IPS-18a (cell line): ENCODE measurements around the gene EIPR1.

Experiments
- H3K27ac ChIP-seq: one replicate; pipeline ENCODE4 v1.5.1; 2013; ENCODE audit warnings: low read length
- H3K27me3 ChIP-seq: one replicate; pipeline ENCODE4 v1.6.1; 2013; ENCODE audit warnings: mild to moderate bottlenecking, low read length; ENCODE audit not compliant: control insufficient read depth, insufficient read depth
- H3K36me3 ChIP-seq: one replicate; pipeline ENCODE4 v1.6.1; 2013; ENCODE audit warnings: low read depth, low read length; ENCODE audit not compliant: control insufficient read depth
- H3K4me1 ChIP-seq: one replicate; pipeline ENCODE4 v1.6.1; 2013; ENCODE audit warnings: low read depth, low read length; ENCODE audit not compliant: control insufficient read depth
- H3K4me3 ChIP-seq: one replicate; pipeline ENCODE4 v1.5.1; 2013; ENCODE audit warnings: low read length
- H3K9ac ChIP-seq: one replicate; pipeline ENCODE4 v1.6.1; 2013; ENCODE audit warnings: mild to moderate bottlenecking, low read length, moderate library complexity
- H3K9me3 ChIP-seq: one replicate; pipeline ENCODE4 v1.6.1; 2013; ENCODE audit warnings: low read depth, low read length; ENCODE audit not compliant: control insufficient read depth

Gene EIPR1

GRCh38 chr2:3399381-3399780 is 21.8 kb upstream of the EIPR1 start:
- no peaks in the 10 kb centered on the region for H3K27me3 ChIP-seq
- H3K9me3 ChIP-seq = peaks cover 14% of the 10 kb centered on the region
- peaks cover 16% of the 10 kb centered on the region for H3K4me1 ChIP-seq
- H3K36me3 ChIP-seq = peaks cover 12% of the 10 kb centered on the region
- no peak overlapping the region for H3K27ac ChIP-seq
- H3K9ac ChIP-seq = peak overlapping the region; percentile 42
- H3K4me3 ChIP-seq = peak overlapping the region; percentile 17

GRCh38 chr2:3398857-3399256 is 21.2 kb upstream of the EIPR1 start:
- H3K4me3 ChIP-seq = no peak overlapping the region
- H3K27ac ChIP-seq = no peak overlapping the region
- H3K9me3 ChIP-seq = peaks cover 14% of the 10 kb centered on the region
- peaks cover 16% of the 10 kb centered on the region for H3K4me1 ChIP-seq
- no peaks in the 10 kb centered on the region for H3K27me3 ChIP-seq
- H3K9ac ChIP-seq = no peak overlapping the region
- H3K36me3 ChIP-seq = peaks cover 12% of the 10 kb centered on the region

GRCh38 chr2:3396920-3397559 is 19.4 kb upstream of the EIPR1 start:
- H3K9ac ChIP-seq = no peak overlapping the region
- peaks cover 8% of the 10 kb centered on the region for H3K36me3 ChIP-seq
- H3K4me3 ChIP-seq = no peak overlapping the region
- H3K27me3 ChIP-seq = no peaks in the 10 kb centered on the region
- H3K9me3 ChIP-seq = peaks cover 14% of the 10 kb centered on the region
- no peak overlapping the region for H3K27ac ChIP-seq
- H3K4me1 ChIP-seq = peaks cover 16% of the 10 kb centered on the region

- peaks cover 26% of the 10 kb centered on the region for H3K36me3 ChIP-seq
- H3K27me3 ChIP-seq = no peaks in the 10 kb centered on the region
- H3K27ac ChIP-seq = no peak overlapping the region
- no peak overlapping the region for H3K9ac ChIP-seq
- peaks cover 14% of the 10 kb centered on the region for H3K9me3 ChIP-seq
- no peaks in the 10 kb centered on the region for H3K4me1 ChIP-seq
- no peak overlapping the region for H3K4me3 ChIP-seq
These were observed 14.6 kb upstream of the EIPR1 start for GRCh38 chr2:3392216-3392615.

- H3K27ac ChIP-seq = no peak overlapping the region
- H3K4me1 ChIP-seq = no peaks in the 10 kb centered on the region
- peaks cover 26% of the 10 kb centered on the region for H3K36me3 ChIP-seq
- H3K9ac ChIP-seq = no peak overlapping the region
- H3K27me3 ChIP-seq = no peaks in the 10 kb centered on the region
- H3K4me3 ChIP-seq = no peak overlapping the region
- peaks cover under 1% of the 10 kb centered on the region for H3K9me3 ChIP-seq
These were observed 12.4 kb upstream of the EIPR1 start for GRCh38 chr2:3390041-3390440.

GRCh38 chr2:3389193-3389592 is 11.6 kb upstream of the EIPR1 start:
- Histone ChIP-seq H3K36me3 (peaks cover 26% of the 10 kb centered on the region), H3K9ac (no peak overlapping the region), H3K4me3 (no peak overlapping the region), H3K9me3 (no peaks in the 10 kb centered on the region), H3K4me1 (no peaks in the 10 kb centered on the region), H3K27ac (no peak overlapping the region), H3K27me3 (no peaks in the 10 kb centered on the region)

GRCh38 chr2:3388412-3388738 is 10.8 kb upstream of the EIPR1 start:
- Histone ChIP-seq H3K4me1 (no peaks in the 10 kb centered on the region), H3K9me3 (no peaks in the 10 kb centered on the region), H3K4me3 (no peak overlapping the region), H3K9ac (no peak overlapping the region), H3K27me3 (no peaks in the 10 kb centered on the region), H3K36me3 (peaks cover 26% of the 10 kb centered on the region), H3K27ac (no peak overlapping the region)

- no peak overlapping the region for H3K27ac ChIP-seq
- no peaks in the 10 kb centered on the region for H3K27me3 ChIP-seq
- no peaks in the 10 kb centered on the region for H3K9me3 ChIP-seq
- no peak overlapping the region for H3K9ac ChIP-seq
- no peak overlapping the region for H3K4me3 ChIP-seq
- H3K36me3 ChIP-seq = peaks cover 26% of the 10 kb centered on the region
- H3K4me1 ChIP-seq = no peaks in the 10 kb centered on the region
These were observed 10.2 kb upstream of the EIPR1 start for GRCh38 chr2:3387644-3388411.

- H3K4me1 ChIP-seq = no peaks in the 10 kb centered on the region
- peaks cover 24% of the 10 kb centered on the region for H3K36me3 ChIP-seq
- no peak overlapping the region for H3K9ac ChIP-seq
- no peak overlapping the region for H3K4me3 ChIP-seq
- no peaks in the 10 kb centered on the region for H3K27me3 ChIP-seq
- H3K9me3 ChIP-seq = no peaks in the 10 kb centered on the region
- no peak overlapping the region for H3K27ac ChIP-seq
These were observed 9.4 kb upstream of the EIPR1 start for GRCh38 chr2:3387011-3387410.

- Histone ChIP-seq H3K27ac (no peak overlapping the region), H3K4me3 (no peak overlapping the region), H3K9me3 (no peaks in the 10 kb centered on the region), H3K27me3 (no peaks in the 10 kb centered on the region), H3K36me3 (peaks cover 25% of the 10 kb centered on the region), H3K9ac (no peak overlapping the region), H3K4me1 (no peaks in the 10 kb centered on the region)
These were observed 8.9 kb upstream of the EIPR1 start for GRCh38 chr2:3386448-3386958.

GRCh38 chr2:3379647-3380534 is 2.3 kb upstream of the EIPR1 start, which contains the start of gene TRAPPC12:
TSS of gene TRAPPC12 (plus strand) at chr2:3379694. CDS start at chr2:3387624, 7,930 bp downstream.
- H3K27me3 ChIP-seq = no peaks in the 10 kb centered on the region
- H3K4me3 ChIP-seq = peak within 1 kb of the TSS; percentile 99
- peak within 1 kb of the TSS; percentile 73 for H3K9ac ChIP-seq
- H3K27ac ChIP-seq = no peak within 1 kb of the TSS
- H3K9me3 ChIP-seq = no peaks in the 10 kb centered on the region
- H3K36me3 ChIP-seq = peaks cover 3% of the 10 kb centered on the region
- H3K4me1 ChIP-seq = peaks cover 17% of the 10 kb centered on the region
